HG03139 (cell line): ENCODE results near the gene CMKLR1.

Experiments
- ATAC-seq: cut with Tn5 transposase; IDR thresholded peaks from one replicate; pipeline ENCODE4 v1.9.1; 2021; ENCODE audit not compliant: unreplicated experiment

The CMKLR1 gene

DNA sequence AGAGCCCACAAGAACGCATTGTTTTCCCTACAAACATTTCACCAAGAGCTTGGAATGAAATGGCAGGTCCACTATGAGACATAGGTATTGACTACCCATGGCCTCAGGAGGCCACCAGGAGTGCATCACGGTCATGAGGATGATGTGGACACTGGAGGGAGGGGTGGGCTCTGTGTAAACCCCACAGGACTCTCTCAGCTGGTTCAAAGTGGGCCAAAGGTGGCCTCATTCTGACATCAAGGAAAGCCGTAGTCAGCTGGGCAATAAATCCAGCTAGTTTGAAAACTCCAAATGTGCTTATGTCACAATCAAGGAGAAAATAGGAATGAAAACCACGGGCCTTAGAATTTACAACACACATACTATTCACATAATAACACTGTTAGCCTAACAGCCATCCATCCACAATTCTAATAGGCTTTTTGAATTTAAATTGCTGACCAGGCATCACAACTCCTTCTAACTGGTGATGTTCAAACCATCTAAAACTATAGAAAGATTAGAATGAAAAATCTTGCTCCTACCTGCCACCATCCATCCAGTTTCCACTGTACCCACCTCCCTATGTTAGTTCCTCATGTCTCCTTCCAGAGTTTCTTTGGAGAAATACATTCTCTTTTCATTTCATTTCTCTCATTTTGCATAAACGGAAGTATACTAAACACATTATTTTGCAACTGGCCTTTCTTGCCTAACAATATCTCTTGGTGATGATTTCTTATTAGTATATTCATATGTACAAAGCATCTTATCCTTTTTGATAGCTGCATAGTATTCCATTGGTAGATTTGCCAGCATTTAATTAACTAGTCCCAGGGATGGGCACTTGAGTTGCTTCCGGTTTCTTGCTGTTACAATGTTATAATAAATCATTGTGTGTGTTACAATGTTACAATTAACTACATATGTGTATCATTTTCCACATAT lies 21.5 kb downstream of the CMKLR1 start:
- no peak for ATAC-seq

DNA sequence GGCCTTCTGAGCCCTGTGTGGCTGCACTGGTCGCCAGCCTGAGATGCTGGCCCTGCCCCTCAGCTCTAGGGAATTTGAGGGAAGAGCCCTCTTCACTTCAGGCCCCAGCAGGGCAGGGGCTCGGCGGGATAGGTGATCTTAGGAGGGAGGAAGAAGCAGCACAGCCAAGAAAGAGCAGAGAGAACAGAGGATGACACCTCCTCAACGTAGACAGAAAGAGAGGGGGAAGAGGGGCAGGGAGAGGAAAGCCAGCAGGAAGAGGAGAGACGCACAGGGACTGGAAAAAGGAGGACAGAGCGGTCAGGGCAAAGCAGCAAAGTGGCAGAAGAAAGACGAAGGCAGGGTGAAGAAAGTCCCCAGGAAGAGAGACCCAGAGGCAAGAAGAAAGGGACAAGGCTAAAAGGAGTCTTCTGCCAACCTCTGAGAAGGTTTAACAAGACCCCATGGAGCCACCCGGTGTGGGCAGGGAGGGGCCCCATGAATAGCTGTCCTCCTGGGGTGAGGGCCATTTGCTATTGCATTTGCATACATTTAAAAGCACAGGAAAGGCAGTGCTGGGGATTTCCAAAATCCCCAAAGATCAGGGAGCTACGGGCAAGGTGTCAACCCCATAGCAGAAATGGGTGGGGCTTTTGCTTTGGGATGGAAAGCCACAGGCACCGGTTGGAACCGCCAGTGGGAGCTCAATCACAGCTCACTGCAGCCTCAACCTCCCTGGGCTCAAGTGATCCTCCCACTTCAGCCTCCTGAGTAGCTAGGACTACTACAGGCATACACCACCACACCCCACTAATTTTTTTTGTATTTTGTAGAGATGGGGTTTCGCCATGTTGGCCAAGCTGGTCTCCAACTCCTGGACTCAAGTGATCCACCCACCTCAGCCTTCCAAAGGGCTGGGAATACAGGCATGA lies 22.7 kb downstream of the CMKLR1 start:
- ATAC-seq = no peak

DNA sequence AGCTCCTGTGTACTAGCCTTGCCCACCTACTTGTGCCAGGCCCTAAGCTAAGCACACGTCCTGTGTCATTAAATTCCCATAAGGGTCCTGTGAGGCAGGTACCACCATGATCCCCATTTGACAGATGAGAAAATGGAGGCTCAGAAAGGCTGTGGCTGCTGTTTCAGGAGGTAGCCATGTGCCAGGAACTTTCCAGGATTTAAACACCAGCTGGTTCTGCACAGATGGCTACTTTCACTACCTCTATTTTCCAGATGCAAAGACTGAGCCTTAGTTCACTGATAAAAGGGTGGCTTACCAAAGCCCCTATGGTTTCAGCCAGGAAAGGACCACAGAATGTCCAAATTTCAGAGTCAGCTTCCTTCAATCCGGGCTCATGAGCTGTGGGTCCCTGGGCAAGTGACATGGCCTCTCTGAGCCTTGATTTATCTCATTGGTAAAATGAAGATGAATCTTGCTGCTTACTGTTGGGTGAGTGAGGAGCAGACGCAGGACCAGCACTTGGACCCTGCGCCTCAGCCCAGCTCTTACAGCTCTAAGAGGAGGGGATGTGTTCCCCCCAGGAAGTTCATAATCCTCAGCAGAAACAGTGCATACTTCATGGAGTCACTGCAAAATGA lies 23.5 kb downstream of the CMKLR1 start:
- no peak for ATAC-seq

DNA sequence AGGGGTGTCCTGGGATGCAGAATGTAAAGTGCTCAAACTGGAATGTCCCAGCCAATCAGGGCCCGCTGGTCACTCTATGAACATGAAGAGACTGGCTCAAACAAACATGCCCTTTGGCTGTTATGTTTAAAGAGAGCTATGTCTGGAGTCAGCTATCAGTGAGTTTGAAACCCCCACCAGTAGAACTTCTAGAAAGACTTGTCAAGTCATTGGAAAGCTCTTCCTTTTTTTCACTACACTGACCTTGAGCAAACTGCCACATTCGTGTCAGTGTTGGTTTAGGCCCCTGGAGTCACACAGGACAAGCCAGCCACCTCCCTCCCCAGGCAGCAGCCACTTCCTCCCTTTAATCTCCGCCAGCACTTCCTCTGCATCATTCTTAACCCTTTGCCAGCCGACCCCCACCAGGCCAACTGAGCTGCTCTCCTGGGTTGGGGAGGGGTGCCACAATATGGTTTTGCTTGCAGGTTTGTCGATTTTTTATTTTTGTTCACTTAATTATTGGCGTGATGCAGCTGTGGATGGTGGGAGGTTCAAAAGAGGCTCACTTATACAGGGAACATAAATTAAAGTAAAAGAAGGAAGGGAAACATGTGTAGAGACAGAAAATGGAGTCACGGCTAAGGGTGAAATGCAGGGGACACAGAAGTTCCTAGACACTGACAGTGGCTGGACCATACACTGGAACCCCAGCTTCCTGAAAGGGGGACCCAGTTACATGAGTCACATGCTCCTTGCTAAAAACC lies 25.3 kb downstream of the CMKLR1 start:
- ATAC-seq = no peak

DNA sequence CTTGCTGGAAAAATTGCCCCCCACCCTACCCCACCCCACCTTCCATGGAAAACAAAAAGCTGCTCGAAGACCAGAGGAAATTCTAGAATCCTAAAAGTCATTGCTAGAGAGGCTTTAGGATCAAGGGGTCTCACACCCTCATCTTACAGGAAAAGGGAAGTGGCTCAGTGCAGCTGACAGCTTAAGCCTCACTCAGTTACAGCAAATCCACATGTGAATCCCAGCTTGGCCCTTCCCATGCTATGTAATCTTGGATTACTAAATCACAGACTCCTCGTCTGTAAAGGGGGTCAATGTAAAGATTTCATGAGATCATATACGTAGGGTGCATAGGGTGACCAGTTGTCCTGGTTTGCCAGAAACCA lies 25.9 kb downstream of the CMKLR1 start:
- ATAC-seq = no peak

DNA sequence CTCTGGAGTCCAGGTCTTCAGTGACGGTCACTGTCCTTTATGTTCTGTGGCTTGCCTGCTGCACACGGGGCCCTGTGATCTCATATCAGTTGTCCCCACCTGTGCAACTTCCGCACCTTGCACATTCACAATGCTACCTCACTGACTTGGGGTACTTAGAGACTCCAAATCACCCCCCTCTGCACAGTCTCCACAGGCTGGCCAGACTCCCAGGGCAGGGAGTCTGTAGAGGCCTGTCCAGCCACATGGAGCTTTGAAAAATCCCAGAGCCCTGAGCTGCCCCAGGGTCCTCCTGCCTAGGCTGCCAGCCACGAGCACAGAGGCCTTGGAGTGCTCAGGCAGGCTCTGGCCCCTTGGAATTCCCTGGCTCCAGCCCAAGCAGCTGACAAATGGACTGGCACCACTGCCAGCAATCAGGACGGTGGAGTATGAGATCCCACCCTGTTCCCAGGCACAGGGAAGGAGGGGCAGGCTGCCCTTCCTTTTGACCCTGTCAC lies 26.4 kb downstream of the CMKLR1 start:
- no peak for ATAC-seq

DNA sequence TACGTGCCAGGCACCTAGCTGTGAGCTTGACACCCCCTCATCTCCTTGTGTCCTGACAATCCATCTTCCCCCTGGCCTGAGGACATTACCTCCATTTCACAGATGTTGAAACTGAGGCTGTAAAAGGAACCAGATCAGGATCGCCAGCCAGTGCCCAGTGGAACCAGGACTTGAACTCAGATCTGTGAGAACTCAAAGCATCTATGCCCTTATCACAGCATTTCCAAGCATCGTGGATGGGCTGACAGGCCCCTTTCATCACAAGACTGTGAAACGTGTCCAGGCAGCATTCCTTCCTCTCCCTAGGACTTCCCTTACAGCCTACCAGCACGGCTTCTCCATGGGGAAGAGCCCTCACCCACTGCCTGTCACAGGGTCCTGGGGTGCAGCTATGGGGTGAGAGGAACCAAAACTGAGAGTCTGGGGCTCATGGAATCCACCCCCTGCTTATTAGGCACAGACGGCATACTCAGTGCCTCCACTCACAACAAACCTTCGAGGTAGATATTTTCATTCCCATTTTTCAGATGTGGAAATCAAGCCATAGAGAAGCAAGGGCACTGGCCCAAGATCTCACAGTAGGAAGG lies 26.9 kb downstream of the CMKLR1 start:
- ATAC-seq = no peak

DNA sequence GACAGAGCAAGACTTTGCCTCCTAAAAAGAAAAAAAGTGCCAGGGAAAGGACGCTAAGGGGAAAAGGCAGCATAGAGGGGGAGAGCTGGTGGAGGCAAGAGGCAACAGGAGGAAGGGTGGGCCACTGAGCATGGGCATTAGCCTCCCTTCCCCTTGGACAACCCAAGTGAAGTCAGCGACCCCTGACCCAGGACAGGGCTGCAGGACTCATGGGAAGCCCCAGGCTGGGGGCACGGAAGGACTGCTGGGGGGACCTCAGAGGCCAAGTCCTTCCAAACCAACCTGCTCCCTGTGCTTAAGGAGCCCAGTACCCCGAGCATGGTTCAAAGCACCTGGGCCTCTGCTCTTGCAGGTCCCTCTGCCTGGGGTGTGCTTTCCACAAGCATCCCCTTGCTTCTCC lies 27.5 kb downstream of the CMKLR1 start:
- no peak for ATAC-seq

DNA sequence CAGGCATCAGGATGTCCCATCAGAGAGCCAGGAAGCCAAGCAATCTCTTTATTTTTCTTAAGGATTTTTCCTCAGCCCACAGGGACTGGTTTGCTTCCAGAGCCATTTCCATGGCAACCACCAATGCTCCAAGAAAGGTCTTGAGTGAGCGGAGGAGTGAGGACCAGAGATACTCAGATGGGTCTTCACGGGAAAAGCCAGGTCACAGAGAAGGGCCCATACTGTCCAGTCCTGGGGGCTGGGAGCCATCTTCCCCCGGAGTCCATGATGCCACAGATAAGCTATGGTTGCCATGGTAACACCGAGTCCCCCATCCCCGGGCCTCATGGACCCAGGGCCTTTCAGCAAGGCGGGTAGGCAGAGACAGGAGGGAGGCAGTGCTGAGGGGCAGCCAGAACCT lies 28.6 kb downstream of the CMKLR1 start:
- no peak for ATAC-seq

DNA sequence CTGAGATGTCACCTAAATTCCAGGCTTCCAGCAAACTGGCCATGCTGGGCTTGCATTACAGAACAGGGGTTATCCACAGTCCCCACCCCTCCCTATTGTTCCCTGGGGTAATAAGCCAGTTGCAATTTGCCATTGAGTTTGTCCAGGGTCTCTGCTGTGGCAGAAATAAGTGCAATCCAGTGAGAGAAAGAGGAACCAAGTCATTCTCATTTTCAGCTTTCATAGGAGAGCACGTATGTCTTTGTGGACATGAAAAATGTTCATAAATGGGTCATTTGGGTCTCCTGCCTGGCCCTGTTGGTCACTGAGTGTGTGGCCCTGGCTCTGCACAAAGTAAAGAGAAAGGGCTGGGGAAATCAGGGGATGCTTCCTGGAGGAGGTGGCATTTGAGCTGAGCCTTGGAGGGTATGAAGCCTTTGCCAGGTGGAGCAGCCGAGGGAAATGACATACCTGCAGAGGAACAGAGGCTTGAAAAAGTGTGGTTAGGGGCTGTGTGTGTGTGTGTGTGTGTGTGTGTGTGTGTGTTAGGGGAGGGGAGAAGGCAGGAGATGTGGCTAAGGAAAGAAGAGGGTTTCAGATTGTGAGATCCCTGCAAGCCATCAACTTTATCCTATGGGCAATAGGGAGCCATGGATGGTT lies 29.3 kb downstream of the CMKLR1 start:
- ATAC-seq = no peak

DNA sequence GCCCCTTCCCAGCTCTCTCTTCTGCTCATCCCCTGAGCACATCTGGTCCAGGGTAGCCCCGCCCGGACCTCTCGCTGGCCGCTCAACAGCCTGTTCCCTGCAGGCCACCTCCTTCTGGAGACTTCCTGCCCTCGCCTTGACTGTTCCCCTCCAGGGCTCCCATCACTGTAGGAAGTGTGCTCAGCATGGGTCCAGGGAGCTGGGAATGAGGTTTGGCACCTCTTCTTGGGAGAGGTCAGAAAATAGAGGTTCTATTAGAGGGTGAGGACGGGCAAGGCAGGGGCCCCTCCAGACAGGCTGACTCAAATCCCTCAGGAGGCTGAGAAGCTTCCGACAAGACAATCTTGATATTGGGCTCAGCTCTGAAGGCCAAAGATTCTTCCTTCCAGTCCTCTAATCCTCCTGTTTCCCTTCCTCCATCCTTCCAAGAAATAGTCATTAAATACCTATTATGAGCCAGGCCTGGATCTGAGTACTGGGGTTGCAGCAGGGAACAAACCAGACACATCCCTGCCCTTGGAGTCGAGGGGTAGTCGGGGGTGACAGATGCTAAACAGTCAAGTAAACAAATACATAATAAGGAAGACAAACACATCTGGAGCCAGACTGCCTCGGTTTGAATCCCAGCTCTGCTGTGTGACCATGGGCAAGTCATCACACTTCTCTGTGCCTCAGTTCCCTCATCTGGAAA lies 30.6 kb downstream of the CMKLR1 start:
- ATAC-seq = no peak

DNA sequence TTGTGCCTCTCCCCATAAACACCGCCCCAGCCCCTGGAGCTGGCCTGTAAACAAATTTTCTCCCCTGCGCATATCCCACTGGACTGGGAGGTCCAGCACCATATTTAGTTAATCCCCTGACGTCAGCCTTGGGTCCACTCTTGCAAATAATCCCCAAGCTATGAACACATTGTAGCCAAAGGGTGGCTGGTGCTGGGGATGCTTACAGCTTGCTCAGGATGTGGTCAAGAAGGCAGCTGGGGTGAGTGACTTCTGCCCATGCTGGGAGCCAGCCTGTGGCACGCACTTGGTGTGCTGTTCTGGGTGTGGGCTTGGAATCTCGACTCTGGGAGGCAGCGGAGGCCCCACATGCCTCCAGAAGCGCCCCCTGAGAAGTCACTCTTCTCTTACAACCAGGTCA lies 32.1 kb downstream of the CMKLR1 start:
- no peak for ATAC-seq

DNA sequence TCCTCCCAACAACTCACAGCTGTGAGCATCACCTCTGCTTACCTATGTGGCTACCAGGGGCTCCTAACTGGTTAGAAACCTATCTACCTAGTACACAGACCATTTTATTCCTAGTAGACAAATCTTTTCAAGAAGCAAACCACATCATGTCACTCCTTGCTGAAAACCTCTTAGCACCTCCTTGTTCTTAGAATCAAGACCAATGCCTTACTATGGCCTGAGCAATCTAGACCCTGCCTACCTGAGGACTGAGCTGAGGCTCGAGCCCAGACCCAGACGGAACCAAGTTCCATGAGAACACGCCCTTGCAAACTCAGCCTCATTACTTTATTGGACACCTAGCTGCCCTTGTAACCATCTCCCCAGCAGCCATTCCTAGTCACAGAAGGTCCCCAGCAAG lies 32.6 kb downstream of the CMKLR1 start:
- ATAC-seq = no peak

DNA sequence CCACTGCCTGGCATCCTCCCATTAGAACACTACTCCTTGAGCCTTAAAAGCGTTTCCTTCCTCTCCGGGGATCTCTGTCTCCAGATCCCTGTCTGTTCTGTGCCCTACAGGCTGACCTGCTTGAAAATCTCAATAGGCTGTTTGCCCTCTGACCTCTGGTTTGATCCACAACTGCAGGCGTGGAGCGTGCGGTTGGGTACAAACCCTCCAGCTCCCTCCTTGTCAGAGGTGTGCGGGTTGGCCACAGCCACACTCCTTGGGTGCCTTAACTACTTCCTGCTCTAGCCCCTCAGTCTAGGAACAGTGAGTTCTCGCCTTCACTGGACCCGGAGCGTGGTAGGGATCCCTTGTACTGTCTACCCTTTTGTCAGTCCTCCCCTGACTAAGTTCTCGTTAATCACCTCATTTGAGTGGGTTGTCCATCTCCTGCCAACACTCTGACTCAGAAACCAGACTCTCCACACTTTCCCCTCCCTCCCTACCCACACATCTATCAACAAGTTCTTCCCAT lies 33.1 kb downstream of the CMKLR1 start:
- ATAC-seq = no peak

DNA sequence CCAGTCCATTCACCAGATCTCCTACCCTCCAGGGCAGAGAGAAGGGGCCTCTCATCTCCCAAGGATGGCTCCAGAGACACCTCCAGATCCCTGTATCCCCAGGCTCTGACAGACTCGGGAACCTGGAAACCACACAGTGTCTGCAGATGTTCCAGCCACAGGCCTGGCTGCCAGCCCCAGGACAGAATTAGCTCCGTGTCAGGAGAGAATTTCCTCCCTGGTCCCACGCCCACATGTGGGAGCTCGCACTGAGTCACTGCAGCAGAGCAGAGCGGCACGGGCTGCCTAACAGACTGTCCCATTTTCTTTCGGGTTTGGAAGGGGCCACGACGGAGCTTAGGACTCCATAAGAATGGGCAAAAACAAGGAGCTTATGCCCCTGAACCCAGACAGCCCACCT lies 33.6 kb downstream of the CMKLR1 start:
- no peak for ATAC-seq

DNA sequence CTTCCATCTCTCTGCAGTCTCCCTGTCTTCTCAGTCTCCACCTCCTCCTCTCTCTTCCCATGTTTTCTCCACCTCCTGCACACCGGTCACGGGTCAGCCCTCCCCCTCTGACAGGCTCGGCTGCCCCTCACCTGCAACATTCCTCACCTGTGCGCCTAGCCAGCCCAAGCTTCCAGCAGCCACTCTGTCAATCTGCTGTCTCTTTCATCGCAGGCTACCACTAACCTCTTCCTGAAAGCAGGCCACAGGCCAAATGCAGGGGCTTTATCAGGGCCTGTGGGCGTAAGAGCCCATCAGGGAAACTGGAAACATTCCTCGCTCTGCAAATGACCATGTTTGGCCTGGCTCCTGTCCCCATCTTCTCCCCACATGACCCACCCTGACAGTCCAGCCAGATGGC lies 34.5 kb downstream of the CMKLR1 start:
- no peak for ATAC-seq

DNA sequence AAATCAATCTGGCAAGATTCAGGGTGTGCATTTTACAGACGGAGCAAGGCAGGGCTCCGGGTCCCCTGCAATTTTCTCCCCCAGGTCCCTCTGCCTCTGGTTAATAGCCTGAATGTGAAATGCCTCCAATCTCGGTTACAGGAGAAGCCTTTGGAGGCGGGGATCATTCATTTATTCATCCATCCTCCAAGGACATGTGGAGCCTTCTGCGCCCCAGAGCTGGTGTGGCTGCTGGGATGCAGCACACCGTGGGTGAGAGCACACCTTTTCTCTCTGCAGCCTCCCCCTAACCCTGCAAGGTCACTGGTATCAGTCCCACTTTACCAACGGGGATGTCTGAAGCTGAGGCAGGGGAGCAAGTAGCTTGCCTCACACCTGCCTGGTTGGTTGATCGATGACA lies 35.4 kb downstream of the CMKLR1 start:
- no peak for ATAC-seq

DNA sequence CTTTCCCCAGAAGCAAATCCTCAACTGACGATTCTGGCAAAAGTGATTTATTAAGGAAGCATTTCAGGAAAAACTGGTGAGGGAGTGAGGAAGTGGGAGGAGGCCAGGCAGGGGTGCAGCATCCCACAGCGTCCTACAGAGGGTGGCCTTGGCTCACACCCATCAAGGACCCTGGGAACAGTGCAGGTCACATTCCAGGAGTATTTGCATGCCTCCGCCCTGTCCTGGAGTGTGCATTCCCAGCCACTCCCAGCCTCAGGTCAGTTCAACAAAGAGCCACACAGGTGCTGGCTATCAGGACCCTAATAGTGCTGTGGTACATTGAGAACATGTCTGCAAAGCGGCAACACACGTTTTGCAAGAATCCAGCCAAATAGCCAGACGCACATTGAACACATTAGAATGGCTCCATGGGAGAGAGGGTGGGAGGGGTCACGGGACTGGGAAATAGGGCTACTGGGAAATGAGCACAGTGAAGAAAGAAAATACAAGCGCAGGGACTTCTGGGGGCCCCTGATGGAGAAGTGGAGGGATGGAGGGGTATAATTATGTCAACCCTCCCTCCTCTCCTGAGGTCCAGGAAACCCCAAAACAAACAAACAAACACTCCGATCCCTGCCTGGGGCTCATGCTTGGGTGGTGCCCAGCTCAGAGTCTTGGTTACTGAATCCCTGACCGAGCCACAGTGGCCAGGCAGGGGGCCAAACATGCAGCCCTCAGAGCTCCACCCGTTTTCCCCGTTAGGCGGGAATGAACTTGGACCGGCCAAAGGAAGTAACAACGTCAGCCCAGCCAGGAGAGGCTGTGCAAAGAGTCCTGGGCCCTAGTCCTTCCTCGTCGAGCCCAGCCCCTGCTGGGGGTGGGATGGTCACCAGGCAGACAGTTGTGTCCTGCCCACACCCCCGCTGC lies 36.5 kb downstream of the CMKLR1 start:
- ATAC-seq = no peak
